Hepatocyte (in vitro differentiated cells): Measurements from ENCODE around the gene FNBP1L. TPM values are rescaled to one million over a fixed set of nuclear protein-coding genes. Genes with fewer than 3 reads are reported as not detected.
A peak's percentile ranks its signal among the peaks of the same experiment; 100 is the strongest.
"Not testable (repeated sequence)": the region's sequence is repeated elsewhere in the genome, so short reads cannot be mapped to it uniquely, and the experiment has no call there.

Experiments
- DNase-seq: peaks from one replicate; pipeline ENCODE4 v3.0.0-alpha.2; 2016; ENCODE audit warnings: low spot score
- H2AFZ ChIP-seq: fragments of 200-600 bp; sonication (generic); 2 replicates; pipeline ENCODE4 v1.6.0; 2016; ENCODE audit warnings: antibody characterized with exemption, mild to moderate bottlenecking
- H3K27ac ChIP-seq: fragments of 200-600 bp; sonication (generic); 2 replicates; pipeline ENCODE4 v1.5.1; 2016; ENCODE audit warnings: mild to moderate bottlenecking
- H3K27me3 ChIP-seq: fragments of 200-600 bp; sonication (generic); 2 replicates; pipeline ENCODE4 v1.6.1; 2016
- H3K36me3 ChIP-seq: fragments of 200-600 bp; sonication (generic); replicated peaks from 2 replicates; pipeline ENCODE4 v1.5.1; 2016; ENCODE audit warnings: low read depth; ENCODE audit not compliant: insufficient read depth
- H3K4me1 ChIP-seq: fragments of 200-600 bp; sonication (generic); 2 replicates; pipeline ENCODE4 v1.5.1; 2016; ENCODE audit warnings: mild to moderate bottlenecking, moderate library complexity; ENCODE audit not compliant: insufficient read depth
- H3K4me2 ChIP-seq: fragments of 200-600 bp; sonication (generic); 2 replicates; pipeline ENCODE4 v1.6.0; 2016
- H3K4me3 ChIP-seq: fragments of 200-600 bp; sonication (generic); 2 replicates; pipeline ENCODE4 v1.5.1; 2016; ENCODE audit warnings: mild to moderate bottlenecking
- H3K79me2 ChIP-seq: fragments of 200-600 bp; sonication (generic); 2 replicates; pipeline ENCODE4 v1.6.0; 2017; ENCODE audit warnings: mild to moderate bottlenecking
- H3K9me2 ChIP-seq: fragments of 200-600 bp; sonication (generic); replicated peaks from 2 replicates; pipeline ENCODE4 v1.6.0; 2017; ENCODE audit warnings: mild to moderate bottlenecking; ENCODE audit not compliant: insufficient read depth
- H3K9me3 ChIP-seq: fragments of 200-600 bp; sonication (generic); 2 replicates; pipeline ENCODE4 v1.5.1; 2016; ENCODE audit warnings: low read depth, mild to moderate bottlenecking
- H4K20me1 ChIP-seq: fragments of 200-600 bp; sonication (generic); 2 replicates; pipeline ENCODE4 v1.6.0; 2016; ENCODE audit warnings: mild to moderate bottlenecking; ENCODE audit not compliant: insufficient read depth, poor library complexity, severe bottlenecking
- EZH2 ChIP-seq: fragments of 200-600 bp; sonication (generic); IDR thresholded peaks from 2 replicates; pipeline ENCODE4 v1.6.1; 2016; ENCODE audit warnings: antibody characterized with exemption, mild to moderate bottlenecking, borderline replicate concordance
- EZH2phosphoT487 ChIP-seq: fragments of 200-600 bp; sonication (generic); IDR thresholded peaks from one replicate; pipeline ENCODE4 v1.6.1; 2018; ENCODE audit warnings: antibody characterized with exemption, mild to moderate bottlenecking, low read depth, moderate library complexity; ENCODE audit not compliant: unreplicated experiment, severe bottlenecking
- WGBS: methylation state at CpG from one replicate; pipeline ENCODE4 v1.1.6; 2016; ENCODE audit warnings: low lambda C conversion rate; ENCODE audit errors: missing lambda C conversion rate; 5-methylcytosine and 5-hydroxymethylcytosine counted together
- polyA plus RNA-seq: library from polyadenylated mRNA; unstranded; fragments of >200 nt; fragmentation: Nextera tagmentation; extraction: Ambion mirVana; gene quantifications from 2 replicates; pipeline ENCODE4 v1.2.1, GENCODE V29; 2016
- total RNA-seq: library from RNA; depleted of rRNA; stranded (reverse); fragments of >200 nt; gene quantifications from 2 replicates; pipeline ENCODE4 v1.2.3, GENCODE V29; 2014
- TF ChIP-seq, protein P1 (sequence below): fragments of 200-600 bp; sonication (generic); IDR thresholded peaks from 2 replicates; pipeline ENCODE4 v1.5.1; 2016; ENCODE audit warnings: antibody characterized with exemption, mild to moderate bottlenecking; ENCODE audit not compliant: poor library complexity

FNBP1L gene
- total and polyA plus RNA-seq, 2 experiments from 2014 or later, result 46.8 to 98.8 TPM

DNA sequence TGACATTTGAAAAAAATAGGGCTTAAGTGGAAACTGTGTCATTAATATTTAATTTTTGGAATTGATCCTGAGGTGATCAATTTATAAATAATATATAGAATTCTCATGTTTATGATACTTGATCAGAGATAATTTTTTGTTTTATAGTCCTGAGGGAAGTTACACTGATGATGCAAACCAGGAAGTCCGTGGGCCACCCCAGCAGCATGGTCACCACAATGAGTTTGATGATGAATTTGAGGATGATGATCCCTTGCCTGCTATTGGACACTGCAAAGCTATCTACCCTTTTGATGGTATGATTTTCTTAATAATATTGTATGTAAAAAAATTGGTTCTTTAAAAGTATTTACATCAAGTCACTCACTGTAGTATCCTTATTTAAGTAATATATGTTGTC is 101.2 kb downstream of the FNBP1L start:
- Histone ChIP-seq H3K79me2 (no peaks in the 10 kb centered on the region), H3K9me3 (no peaks in the 10 kb centered on the region), H3K9me2 (no peaks in the 10 kb centered on the region), H4K20me1 (no peaks in the 10 kb centered on the region), H3K27ac (no peak overlapping the region), H3K27me3 (no peaks in the 10 kb centered on the region), H3K36me3 (no peaks in the 10 kb centered on the region), H2AFZ (no peak overlapping the region), H3K4me2 (no peak overlapping the region), H3K4me1 (peaks cover 25% of the 10 kb centered on the region), H3K4me3 (no peak overlapping the region)
- no peak for DNase-seq
- 100% methylated on average over 1 of the region's 1 CpG for WGBS
- TF ChIP-seq EZH2phosphoT487 (no peak), EZH2 (no peak)
- TF ChIP-seq, protein P1, sequence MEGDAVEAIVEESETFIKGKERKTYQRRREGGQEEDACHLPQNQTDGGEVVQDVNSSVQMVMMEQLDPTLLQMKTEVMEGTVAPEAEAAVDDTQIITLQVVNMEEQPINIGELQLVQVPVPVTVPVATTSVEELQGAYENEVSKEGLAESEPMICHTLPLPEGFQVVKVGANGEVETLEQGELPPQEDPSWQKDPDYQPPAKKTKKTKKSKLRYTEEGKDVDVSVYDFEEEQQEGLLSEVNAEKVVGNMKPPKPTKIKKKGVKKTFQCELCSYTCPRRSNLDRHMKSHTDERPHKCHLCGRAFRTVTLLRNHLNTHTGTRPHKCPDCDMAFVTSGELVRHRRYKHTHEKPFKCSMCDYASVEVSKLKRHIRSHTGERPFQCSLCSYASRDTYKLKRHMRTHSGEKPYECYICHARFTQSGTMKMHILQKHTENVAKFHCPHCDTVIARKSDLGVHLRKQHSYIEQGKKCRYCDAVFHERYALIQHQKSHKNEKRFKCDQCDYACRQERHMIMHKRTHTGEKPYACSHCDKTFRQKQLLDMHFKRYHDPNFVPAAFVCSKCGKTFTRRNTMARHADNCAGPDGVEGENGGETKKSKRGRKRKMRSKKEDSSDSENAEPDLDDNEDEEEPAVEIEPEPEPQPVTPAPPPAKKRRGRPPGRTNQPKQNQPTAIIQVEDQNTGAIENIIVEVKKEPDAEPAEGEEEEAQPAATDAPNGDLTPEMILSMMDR, result no peak

DNA sequence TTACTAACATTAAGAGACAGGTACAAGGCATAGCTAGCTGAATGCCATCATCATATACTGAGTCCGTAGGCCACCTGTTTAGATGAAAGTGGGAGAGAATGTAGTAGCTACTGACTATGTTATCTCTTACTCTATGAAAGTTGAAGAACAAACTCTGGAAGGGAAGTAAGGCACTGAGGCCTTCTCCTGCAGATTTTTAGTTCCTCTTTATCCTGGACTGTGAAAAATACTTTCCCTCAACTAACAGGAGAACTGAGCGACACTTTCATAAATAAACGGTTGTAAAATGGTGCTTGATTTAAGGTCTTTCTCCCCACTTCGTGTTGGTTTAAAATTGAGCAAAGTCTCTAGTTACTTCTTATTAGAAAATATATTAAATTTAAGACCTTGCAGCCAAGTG is 101.9 kb downstream of the FNBP1L start:
- Histone ChIP-seq H2AFZ (no peak overlapping the region), H3K9me2 (no peaks in the 10 kb centered on the region), H3K4me3 (no peak overlapping the region), H3K36me3 (no peaks in the 10 kb centered on the region), H3K9me3 (no peaks in the 10 kb centered on the region), H4K20me1 (no peaks in the 10 kb centered on the region), H3K79me2 (no peaks in the 10 kb centered on the region), H3K4me2 (no peak overlapping the region), H3K27me3 (no peaks in the 10 kb centered on the region), H3K27ac (no peak overlapping the region), H3K4me1 (peaks cover 30% of the 10 kb centered on the region)
- no peak for DNase-seq
- WGBS, result 96% methylated on average over 4 of the region's 4 CpGs
- TF ChIP-seq EZH2phosphoT487 (no peak), EZH2 (no peak)
- TF ChIP-seq, protein P1, result no peak

DNA sequence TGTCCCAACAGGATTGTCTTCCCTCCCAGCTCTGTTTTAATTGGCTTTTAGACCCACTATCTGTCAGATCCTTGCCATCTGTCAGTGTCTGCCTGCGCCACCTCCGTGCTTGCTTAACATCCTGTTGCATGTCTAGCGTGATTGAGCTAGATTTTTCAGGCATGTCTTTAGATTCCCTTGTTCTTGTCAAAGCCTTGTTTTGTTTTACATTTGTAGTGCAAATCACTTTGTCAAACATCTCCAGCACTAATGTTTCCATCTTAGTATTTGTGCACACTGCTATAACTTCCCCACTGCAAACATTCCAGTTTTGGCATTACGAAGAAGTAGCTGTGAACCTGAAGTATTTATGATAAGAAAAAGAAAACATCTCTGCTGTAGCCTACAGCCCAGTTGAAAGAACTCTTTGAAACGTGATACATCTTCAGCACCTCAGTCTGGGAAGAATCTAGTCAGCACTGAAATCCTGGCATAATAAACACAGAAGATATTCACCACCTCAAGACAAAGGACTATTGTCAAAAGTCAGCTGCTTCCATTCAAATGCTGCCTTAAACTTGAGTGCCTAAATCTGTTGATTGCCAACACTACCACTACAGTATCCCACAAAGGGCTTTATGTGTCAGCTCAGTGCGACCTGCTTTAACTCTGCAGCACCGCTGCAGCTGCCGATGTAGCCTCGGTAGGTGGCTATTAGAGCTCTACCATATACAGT is 105.0 kb downstream of the FNBP1L start:
- peak overlapping the region; percentile 0 for H3K4me2 ChIP-seq
- H3K9me3 ChIP-seq, result no peaks in the 10 kb centered on the region
- peaks cover 32% of the 10 kb centered on the region for H3K4me1 ChIP-seq
- no peaks in the 10 kb centered on the region for H4K20me1 ChIP-seq
- no peak overlapping the region for H3K4me3 ChIP-seq
- no peaks in the 10 kb centered on the region for H3K27me3 ChIP-seq
- H2AFZ ChIP-seq, result no peak overlapping the region
- H3K36me3 ChIP-seq, result no peaks in the 10 kb centered on the region
- no peaks in the 10 kb centered on the region for H3K9me2 ChIP-seq
- no peak for DNase-seq
- WGBS, result 34% methylated on average over 9 of the region's 9 CpGs
- peak overlapping the region; percentile 2 for H3K27ac ChIP-seq
- peaks cover 3% of the 10 kb centered on the region for H3K79me2 ChIP-seq
- TF ChIP-seq EZH2phosphoT487 (no peak), EZH2 (no peak)
- TF ChIP-seq, protein P1, result no peak

DNA sequence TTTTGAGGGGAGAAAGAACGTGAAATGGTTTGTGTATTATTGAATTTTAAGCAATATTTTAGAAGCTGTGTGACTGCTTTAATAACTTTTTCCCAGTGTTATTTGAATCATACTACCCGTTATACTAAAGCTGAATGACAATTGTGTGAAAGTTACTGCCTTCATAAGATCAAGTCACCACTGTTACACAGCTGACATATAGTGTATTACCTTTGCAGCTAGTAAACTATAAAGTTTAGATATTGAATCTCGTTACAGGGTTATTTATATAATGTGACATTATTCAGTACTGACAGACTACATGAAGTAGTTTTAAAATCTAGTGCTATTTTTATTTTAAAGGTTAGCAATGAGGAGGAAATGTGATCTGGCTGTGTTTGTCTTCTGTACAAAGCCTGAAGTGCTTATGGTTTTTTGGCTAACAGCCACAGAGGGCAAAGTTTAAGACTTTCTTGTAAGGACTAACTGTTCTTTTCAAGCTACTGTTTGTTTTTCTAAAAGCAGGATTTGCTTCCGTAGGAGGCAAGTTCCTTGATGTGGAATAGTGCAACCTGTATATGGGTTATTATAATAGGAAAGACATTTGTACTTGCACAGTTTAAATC is 106.1 kb downstream of the FNBP1L start:
- H3K4me2 ChIP-seq, result peak overlapping the region; percentile 29
- DNase-seq, result peak; percentile 53

More for the DNA sequence above, 106.1 kb downstream of the FNBP1L start:
- not testable (repeated sequence) for H3K79me2 ChIP-seq, H3K9me3 ChIP-seq, H3K27me3 ChIP-seq, H2AFZ ChIP-seq, H3K4me3 ChIP-seq, H4K20me1 ChIP-seq, H3K36me3 ChIP-seq, H3K9me2 ChIP-seq
- 42% methylated on average over 4 of the region's 4 CpGs for WGBS
- Histone ChIP-seq H3K4me1 (peaks cover 32% of the 10 kb centered on the region), H3K27ac (peak overlapping the region; percentile 2)
